HepG2 (cell line): ENCODE data around the gene GGCT. TPM values are rescaled to one million over a fixed set of nuclear protein-coding genes. Genes with fewer than 3 reads are reported as not detected.

ENCODE experiments used
- ATF5 ChIP-seq: sonication (generic); formaldehyde crosslinking; IDR thresholded peaks from 2 replicates; pipeline ENCODE4 v1.4.0; 2020; ENCODE audit warnings: mild to moderate bottlenecking, low read depth, missing genetic modification reagents
- BCL3 ChIP-seq: sonication (generic); formaldehyde crosslinking; IDR thresholded peaks from 2 replicates; pipeline ENCODE4 v1.5.1; 2020; ENCODE audit warnings: mild to moderate bottlenecking, missing genetic modification reagents, moderate library complexity
- BRD4 ChIP-seq: sonication (generic); formaldehyde crosslinking; IDR thresholded peaks from 2 replicates; pipeline ENCODE4 v1.4.0; 2020; ENCODE audit warnings: missing genetic modification reagents
- CC2D1A ChIP-seq: sonication (generic); formaldehyde crosslinking; IDR thresholded peaks from 2 replicates; pipeline ENCODE4 v1.8.1; 2023; ENCODE audit warnings: mild to moderate bottlenecking, missing genetic modification reagents
- FOSL1 ChIP-seq: sonication (generic); formaldehyde crosslinking; IDR thresholded peaks from 2 replicates; pipeline ENCODE4 v1.9.0; 2021; ENCODE audit warnings: missing genetic modification reagents, borderline replicate concordance
- GABPB1 ChIP-seq: IDR thresholded peaks from 2 replicates; pipeline ENCODE4 v1.6.1; 2016; ENCODE audit warnings: mild to moderate bottlenecking, missing genetic modification reagents, moderate library complexity, missing compliant biosample characterization
- HMG20A ChIP-seq: IDR thresholded peaks from 2 replicates; pipeline ENCODE4 v1.6.1; 2016; ENCODE audit warnings: borderline replicate concordance
- KAT8 ChIP-seq: IDR thresholded peaks from 2 replicates; pipeline ENCODE4 v1.6.1; 2016; ENCODE audit warnings: missing genetic modification reagents, missing compliant biosample characterization
- MXD3 ChIP-seq: IDR thresholded peaks from 2 replicates; pipeline ENCODE4 v1.6.1; 2016; ENCODE audit warnings: mild to moderate bottlenecking, missing biosample characterization, missing genetic modification reagents
- PLSCR1 ChIP-seq: sonication (generic); formaldehyde crosslinking; IDR thresholded peaks from 2 replicates; pipeline ENCODE4 v1.5.0; 2020; ENCODE audit warnings: missing genetic modification reagents, mild to moderate bottlenecking, borderline replicate concordance
- SOX13 ChIP-seq, 3 experiments: fragments of 450-650 bp in 1 of 3; sonication (generic) in 1 of 3; formaldehyde crosslinking in 1 of 3; IDR thresholded peaks in 2 of 3; conservative IDR thresholded peaks in 1 of 3; 2 replicates each; pipeline versions ENCODE4 v1.5.0 to v1.6.1; 2016 to 2020; ENCODE audit warnings: antibody characterized with exemption in 1 of 3, mild to moderate bottlenecking in 1 of 3, missing compliant biosample characterization in 1 of 3, missing genetic modification reagents in 1 of 3, moderate library complexity in 1 of 3
- SRSF4 ChIP-seq: fragments of 200-400 bp; formaldehyde crosslinking; IDR thresholded peaks from one replicate; pipeline ENCODE4 v1.6.1; 2018; ENCODE audit warnings: mild to moderate bottlenecking, low read depth, low read length, moderate library complexity; ENCODE audit not compliant: poor library complexity, severe bottlenecking
- ZC3H4 ChIP-seq: sonication (generic); formaldehyde crosslinking; IDR thresholded peaks from 2 replicates; pipeline ENCODE4 v1.4.0; 2020; ENCODE audit warnings: missing genetic modification reagents, borderline replicate concordance
- ZIK1 ChIP-seq: sonication (generic); formaldehyde crosslinking; IDR thresholded peaks from 2 replicates; pipeline ENCODE4 v1.5.0; 2020; ENCODE audit warnings: mild to moderate bottlenecking, low read depth, missing genetic modification reagents, borderline replicate concordance
- ZNF12 ChIP-seq: sonication (generic); formaldehyde crosslinking; IDR thresholded peaks from 2 replicates; pipeline ENCODE4 v1.5.0; 2020; ENCODE audit warnings: missing genetic modification reagents
- ZNF414 ChIP-seq: sonication (generic); formaldehyde crosslinking; IDR thresholded peaks from 2 replicates; pipeline ENCODE4 v1.5.0; 2020; ENCODE audit warnings: missing genetic modification reagents
- ZNF44 ChIP-seq: sonication (generic); formaldehyde crosslinking; IDR thresholded peaks from 2 replicates; pipeline ENCODE4 v1.5.1; 2020; ENCODE audit warnings: mild to moderate bottlenecking, missing genetic modification reagents
- ZNF841 ChIP-seq: sonication (generic); formaldehyde crosslinking; IDR thresholded peaks from 2 replicates; pipeline ENCODE4 v1.8.1; 2023; ENCODE audit warnings: missing genetic modification reagents, borderline replicate concordance
- ZSCAN12 ChIP-seq: sonication (generic); formaldehyde crosslinking; IDR thresholded peaks from 2 replicates; pipeline ENCODE4 v1.9.0; 2021; ENCODE audit warnings: mild to moderate bottlenecking, missing genetic modification reagents
- ZSCAN5A ChIP-seq: sonication (generic); formaldehyde crosslinking; IDR thresholded peaks from 2 replicates; pipeline ENCODE4 v1.8.0; 2022; ENCODE audit warnings: mild to moderate bottlenecking, missing genetic modification reagents, borderline replicate concordance
- polyA plus RNA-seq, 8 experiments: library from polyadenylated mRNA; depleted of rRNA in 3 of 8; stranded (reverse) in 7 of 8; unstranded in 1 of 8; fragments of >200 nt; fragmentation: Illumina TruSeq in 4 of 8; extraction: Trizol in 4 of 8; gene quantifications; 2 replicates each; pipeline versions ENCODE4 v1.2.1 to v1.2.3, GENCODE V29; 2011 to 2016; ENCODE audit warnings: low read depth in 4 of 8, missing spikeins in 1 of 8, mixed read lengths in 1 of 8; ENCODE audit not compliant: insufficient read depth in 1 of 8
- total RNA-seq, 5 experiments: library from RNA; depleted of rRNA; stranded (reverse); fragments of >200 nt; fragmentation: Illumina TruSeq; extraction: Trizol; gene quantifications; 2 replicates each; pipeline ENCODE4 v1.2.3, GENCODE V29; 2016; ENCODE audit warnings: low read depth in 1 of 5

The GGCT gene
- total and polyA plus RNA-seq, 2 of the 13 experiments (the other 11 are each of a cell fraction or from before 2014, with no cell fraction given) = 19.5 to 78.3 TPM

GRCh38 chr7:30478349-30479201, 26.1 kb downstream of the GGCT start, which contains the start of gene NOD1 (continued):
- TF ChIP-seq GABPB1 (CRISPR knock-in tag) (peak; percentile 78; the same call in 1 of the 2 replicates), ZNF12 (CRISPR knock-in tag) (0 out of 2 replicates have a peak, but pooled peaks have one; percentile 15), HMG20A (no peak), FOSL1 (CRISPR knock-in tag) (no peak), ZSCAN5A (no peak), SOX13 (IDR thresholded peaks at IDR 0.05) (no peak), SOX13 (CRISPR knock-in tag; conservative IDR thresholded peaks at IDR 0.05 in 1 of 2, IDR thresholded peaks at IDR 0.05 in 1 of 2) (no peak), ZSCAN12 (CRISPR knock-in tag) (no peak), ZIK1 (CRISPR knock-in tag) (no peak), ATF5 (no peak), CC2D1A (CRISPR knock-in tag) (no peak), ZNF841 (CRISPR knock-in tag) (no peak), MXD3 (peak; percentile 67; the same call in 1 of the 2 replicates), ZNF414 (CRISPR knock-in tag) (peak; percentile 58; the same call in 1 of the 2 replicates), ZNF44 (CRISPR knock-in tag) (peak; percentile 61; the same call in 1 of the 2 replicates), BCL3 (peak; percentile 91), ZC3H4 (no peak), PLSCR1 (CRISPR knock-in tag) (no peak), SRSF4 (no peak), KAT8 (CRISPR knock-in tag) (peak; percentile 74), BRD4 (CRISPR knock-in tag) (0 out of 2 replicates have a peak, but pooled peaks have one; percentile 33)
